ENCODE measurements around the gene FNDC10. TPM values are rescaled to one million over a fixed set of nuclear protein-coding genes. Genes with fewer than 3 reads are reported as not detected.
A peak's percentile ranks its signal among the peaks of the same experiment; 100 is the strongest.

Gene FNDC10
- total and polyA plus RNA-seq, 2 donors from 2014 or later = 2.6 to 18.2 TPM

DNA sequence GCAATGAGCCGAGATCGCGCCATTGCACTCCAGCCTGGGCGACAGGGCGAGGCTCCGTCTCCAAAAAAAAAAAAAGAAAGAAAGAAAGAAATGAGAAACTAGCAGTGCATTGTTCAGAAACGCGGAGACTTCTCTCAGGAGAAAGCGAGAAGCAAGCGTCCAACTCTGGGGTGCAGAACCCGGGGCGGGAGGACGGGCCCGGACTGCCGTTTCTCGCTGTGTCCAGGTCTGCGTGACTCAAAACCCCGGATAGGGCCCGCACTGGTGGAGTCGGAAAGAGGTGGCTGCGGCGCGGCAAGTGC is 15.0 kb upstream of the FNDC10 start:
- DNase-seq (no peak), FAIRE-seq (no peak)
- H3K4me3 ChIP-seq (ENCODE audit: low read length in 3 of 3) = peak overlapping the region; percentile 74 to 85 (median 85)
- H3K4me1 ChIP-seq (ENCODE audit: control insufficient read depth in 2 of 3, insufficient read depth in 2 of 3, low read depth in 1 of 3, low read length in 3 of 3) = peaks cover 0 to 25% (median 10%) of the 10 kb centered on the region in 3 donors
- no peaks in the 10 kb centered on the region for H3K9me3 ChIP-seq (ENCODE audit: control insufficient read depth in 2 of 3, insufficient read depth in 1 of 3, low read length in 3 of 3)
- peaks cover 0 to 6% (median 0%) of the 10 kb centered on the region in 3 donors for H3K36me3 ChIP-seq (ENCODE audit: control insufficient read depth in 2 of 3, insufficient read depth in 3 of 3, low read length in 3 of 3)
- intact Hi-C loops (cut with DNase I) = no loop called here
- H3K27me3 ChIP-seq (ENCODE audit: control insufficient read depth, insufficient read depth, low read length) = no peaks in the 10 kb centered on the region
- H3K27ac ChIP-seq (ENCODE audit: low read depth in 2 of 2, low read length in 2 of 2) = peak overlapping the region in 1 of 2 donors; percentile 100
- peak overlapping the region in 2 of 3 donors; percentile 26 to 77 for H3K9ac ChIP-seq (ENCODE audit: low read length in 3 of 3)
- no peak for TF ChIP-seq CTCF (IDR thresholded peaks at IDR 0.05; ENCODE audit: borderline replicate concordance, extremely low read depth, insufficient read depth)

DNA sequence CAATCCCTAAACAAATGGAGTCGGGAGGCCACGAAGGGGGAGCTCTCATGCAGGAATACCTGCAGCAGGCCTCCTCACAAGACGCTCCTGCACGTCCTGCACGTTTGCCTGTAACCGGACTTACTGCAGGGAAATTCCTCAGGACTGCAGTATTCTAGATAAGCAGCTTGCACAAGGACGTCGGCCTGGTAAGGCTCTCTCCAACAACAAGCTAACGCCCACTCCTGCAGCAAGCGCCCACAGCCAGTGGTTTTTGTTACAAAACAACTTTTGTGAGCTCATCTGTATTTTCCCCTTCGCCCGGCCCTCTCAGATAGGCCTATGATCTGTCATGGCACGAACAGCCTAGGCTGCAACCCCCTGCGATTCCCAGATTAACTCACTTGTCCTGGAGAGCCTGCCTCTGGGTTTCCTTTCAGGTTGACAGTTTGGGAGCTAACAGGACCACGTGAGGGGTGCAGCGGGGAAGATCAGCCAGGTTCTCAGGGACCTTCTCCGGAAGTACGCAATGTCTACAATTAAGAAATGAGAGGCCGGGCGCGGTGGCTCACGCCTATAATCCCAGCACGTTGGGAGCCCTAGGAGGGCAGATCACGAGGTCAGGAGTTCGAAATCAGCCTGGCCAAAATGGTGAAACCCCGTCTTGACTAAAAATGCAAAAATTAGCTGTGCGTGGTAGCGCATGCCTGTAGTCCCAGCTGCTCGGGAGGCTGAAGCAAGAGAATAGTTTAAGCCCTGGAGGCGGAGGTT is 14.4 kb upstream of the FNDC10 start:
- H3K4me1 ChIP-seq (ENCODE audit: control insufficient read depth in 2 of 3, insufficient read depth in 2 of 3, low read depth in 1 of 3, low read length in 3 of 3) = peaks cover 0 to 25% (median 10%) of the 10 kb centered on the region in 3 donors
- H3K9me3 ChIP-seq (ENCODE audit: control insufficient read depth in 2 of 3, insufficient read depth in 1 of 3, low read length in 3 of 3) = no peaks in the 10 kb centered on the region
- peak overlapping the region in 2 of 3 donors; percentile 26 to 77 for H3K9ac ChIP-seq (ENCODE audit: low read length in 3 of 3)
- no peak for TF ChIP-seq CTCF (IDR thresholded peaks at IDR 0.05; ENCODE audit: borderline replicate concordance, extremely low read depth, insufficient read depth)
- H3K36me3 ChIP-seq (ENCODE audit: control insufficient read depth in 2 of 3, insufficient read depth in 3 of 3, low read length in 3 of 3) = peaks cover 0 to 6% (median 0%) of the 10 kb centered on the region in 3 donors
- H3K27me3 ChIP-seq (ENCODE audit: control insufficient read depth, insufficient read depth, low read length) = no peaks in the 10 kb centered on the region
- FAIRE-seq = no peak
- peak; percentile 61 to 72 (median 68) for DNase-seq
- no peak overlapping the region for H3K27ac ChIP-seq (ENCODE audit: low read depth in 2 of 2, low read length in 2 of 2)
- H3K4me3 ChIP-seq (ENCODE audit: low read length in 3 of 3) = peak overlapping the region; percentile 74 to 85 (median 85)
- intact Hi-C loops (cut with DNase I) = no loop called here

DNA sequence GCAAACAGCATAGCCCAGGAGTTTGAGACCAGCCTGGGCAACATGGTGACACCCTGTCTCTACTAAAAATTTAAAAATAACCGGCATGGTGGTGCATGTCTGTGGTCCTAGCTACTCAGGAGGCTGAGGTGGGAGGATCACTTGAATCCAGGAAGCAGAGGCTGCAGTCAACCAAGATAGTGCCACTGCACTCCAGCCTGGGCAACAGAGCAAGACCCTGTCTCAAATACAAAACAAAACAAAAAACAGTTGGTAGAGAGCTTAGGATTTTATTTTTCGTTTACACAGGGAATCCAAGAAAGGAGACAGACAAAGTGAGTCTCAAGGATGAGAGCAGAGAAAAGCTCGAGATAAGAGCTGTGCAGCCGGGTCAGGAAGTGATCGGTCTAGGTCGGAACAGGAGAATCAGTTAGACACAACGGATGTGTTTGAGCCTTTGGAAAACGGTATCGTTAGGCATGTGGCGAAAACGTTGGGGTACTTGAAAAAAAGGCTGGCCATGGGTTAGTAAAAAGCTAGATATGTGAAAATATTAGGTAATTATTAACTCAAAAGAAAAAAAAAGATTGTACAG is 13.7 kb upstream of the FNDC10 start:
- Histone ChIP-seq H3K27me3 (ENCODE audit: control insufficient read depth, insufficient read depth, low read length) (no peaks in the 10 kb centered on the region), H3K9me3 (ENCODE audit: control insufficient read depth in 2 of 3, insufficient read depth in 1 of 3, low read length in 3 of 3) (no peaks in the 10 kb centered on the region), H3K4me1 (ENCODE audit: control insufficient read depth in 2 of 3, insufficient read depth in 2 of 3, low read depth in 1 of 3, low read length in 3 of 3) (peaks cover 0 to 25% (median 10%) of the 10 kb centered on the region in 3 donors), H3K36me3 (ENCODE audit: control insufficient read depth in 2 of 3, insufficient read depth in 3 of 3, low read length in 3 of 3) (peaks cover 0 to 6% (median 0%) of the 10 kb centered on the region in 3 donors), H3K9ac (ENCODE audit: low read length in 3 of 3) (peak overlapping the region in 1 of 3 donors; percentile 77), H3K27ac (ENCODE audit: low read depth in 2 of 2, low read length in 2 of 2) (no peak overlapping the region), H3K4me3 (ENCODE audit: low read length in 3 of 3) (peak overlapping the region in 2 of 3 donors; percentile 74 to 85)
- DNase-seq = peak in 1 of 5 donors; percentile 30
- no peak for TF ChIP-seq CTCF (IDR thresholded peaks at IDR 0.05; ENCODE audit: borderline replicate concordance, extremely low read depth, insufficient read depth)
- FAIRE-seq = no peak
- intact Hi-C loops (cut with DNase I) = no loop called here
